H1 (cell line): ENCODE data around the gene LDLRAD3. TPM values are rescaled to one million over a fixed set of nuclear protein-coding genes. Genes with fewer than 3 reads are reported as not detected.

Experiments
- EZH2 ChIP-seq: fragments of 200-600 bp; sonication (generic); IDR thresholded peaks from 2 replicates; pipeline ENCODE4 v1.7.1; 2012; ENCODE audit warnings: low read depth, mild to moderate bottlenecking, moderate library complexity, low read length, inconsistent platforms; ENCODE audit not compliant: severe bottlenecking
- HDAC2 ChIP-seq, 2 experiments: fragments of 300-600 bp in 1 of 2; sonication (generic) in 1 of 2; IDR thresholded peaks; 2 replicates each; pipeline ENCODE4 v1.6.1; 2011 to 2012; ENCODE audit warnings: low read depth in 2 of 2, low read length in 2 of 2, mild to moderate bottlenecking in 2 of 2, moderate library complexity in 2 of 2, borderline replicate concordance in 1 of 2, inconsistent platforms in 1 of 2
- SP1 ChIP-seq: IDR thresholded peaks from 2 replicates; pipeline ENCODE4 v1.6.1; 2011; ENCODE audit warnings: low read depth, low read length
- polyA plus RNA-seq, 7 experiments: library from polyadenylated mRNA; depleted of rRNA in 3 of 7; stranded (reverse) in 5 of 7; unstranded in 2 of 7; fragments of >200 nt in 5 of 7; fragments of 200-250 nt in 2 of 7; gene quantifications; 1 replicate in 5 of 7; 2 replicates in 1 of 7; 4 replicates in 1 of 7; pipeline versions ENCODE4 v1.2.1 to v1.2.3, GENCODE V29; 2011 to 2013; ENCODE audit warnings: missing spikeins in 2 of 7, mixed read lengths in 2 of 7
- total RNA-seq: library from RNA; stranded (reverse); fragmentation: NEBNext Ultra II Directional; extraction: Animal tissue kit (Norgen Biotek cat#: 25700); gene quantifications from 2 replicates; pipeline ENCODE4 v1.2.1, GENCODE V29; 2021

The LDLRAD3 gene
- total and polyA plus RNA-seq, 2 of the 8 experiments (the other 6 are each of a cell fraction or from before 2014, with no cell fraction given): 18.6 to 22.8 TPM

DNA sequence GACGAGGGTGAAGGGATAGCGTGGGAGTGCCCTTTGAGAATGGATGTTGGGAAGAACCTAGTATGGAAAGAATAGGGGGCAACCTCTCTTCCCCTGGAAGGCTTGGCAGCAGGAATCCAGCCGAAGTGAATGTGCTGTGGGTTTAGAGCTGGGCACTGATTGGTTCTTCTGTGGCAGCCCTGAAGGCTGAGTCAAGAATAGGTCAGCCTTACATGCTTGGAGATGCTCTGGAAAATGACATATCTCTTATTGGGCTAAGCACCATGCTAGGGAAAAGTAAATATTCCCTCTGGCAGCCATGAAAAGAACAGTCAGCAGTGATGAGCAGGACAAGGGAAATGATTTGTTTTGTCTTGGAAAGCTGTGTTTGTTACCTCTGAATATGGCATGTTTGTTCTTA, 195.9 kb downstream of the LDLRAD3 start (continued):
- TF ChIP-seq HDAC2 (IDR thresholded peaks at IDR 0.05; ENCODE audit: borderline replicate concordance in 1 of 2, low read depth in 2 of 2, low read length in 2 of 2) (no peak), EZH2 (no peak), SP1 (no peak)
